GM08714 (cell line): ENCODE data around the gene HSPA12A.

ENCODE experiments used
- H3K4me3 ChIP-seq: fragments of 200-500 bp; sonication (Bioruptor generic); 2 replicates; pipeline ENCODE4 v1.5.1; 2014; ENCODE audit warnings: mild to moderate bottlenecking, low read length, inconsistent platforms
- ZNF274 ChIP-seq: IDR thresholded peaks from 2 replicates; pipeline ENCODE4 v1.6.1; 2012; ENCODE audit warnings: mild to moderate bottlenecking, low read depth, low read length

Gene HSPA12A

GRCh38 chr10:116636976-116637375, 105.4 kb downstream of the HSPA12A start:
- H3K4me3 ChIP-seq: no peak overlapping the region
- TF ChIP-seq ZNF274: no peak

GRCh38 chr10:116636385-116636784, 106.0 kb downstream of the HSPA12A start:
- no peak overlapping the region for H3K4me3 ChIP-seq
- TF ChIP-seq ZNF274: no peak

GRCh38 chr10:116634126-116634975, 108.0 kb downstream of the HSPA12A start:
- TF ChIP-seq ZNF274: no peak
- no peak overlapping the region for H3K4me3 ChIP-seq

DNA sequence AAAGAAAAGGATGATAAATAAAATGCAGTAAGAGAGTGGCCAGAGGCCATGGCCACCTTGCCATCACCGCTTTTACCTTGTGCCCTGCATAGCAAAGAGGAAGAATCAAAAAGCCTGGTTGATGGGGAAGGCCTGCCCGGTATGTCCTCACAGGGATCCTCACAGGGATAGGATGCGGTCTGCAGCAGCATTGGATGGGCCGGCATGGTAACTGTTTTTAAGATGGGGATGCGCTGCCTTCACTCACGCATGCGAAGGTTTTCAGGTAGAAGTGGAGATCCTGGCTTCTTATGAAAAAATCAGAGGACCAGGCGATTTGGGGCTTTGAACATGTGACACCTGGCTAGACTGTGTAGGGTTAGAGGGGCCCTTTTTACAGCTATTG, 109.2 kb downstream of the HSPA12A start:
- no peak for TF ChIP-seq ZNF274
- no peak overlapping the region for H3K4me3 ChIP-seq

- TF ChIP-seq ZNF274: no peak
- H3K4me3 ChIP-seq: no peak overlapping the region
These were observed 109.7 kb downstream of the HSPA12A start for GRCh38 chr10:116632596-116633215.

DNA sequence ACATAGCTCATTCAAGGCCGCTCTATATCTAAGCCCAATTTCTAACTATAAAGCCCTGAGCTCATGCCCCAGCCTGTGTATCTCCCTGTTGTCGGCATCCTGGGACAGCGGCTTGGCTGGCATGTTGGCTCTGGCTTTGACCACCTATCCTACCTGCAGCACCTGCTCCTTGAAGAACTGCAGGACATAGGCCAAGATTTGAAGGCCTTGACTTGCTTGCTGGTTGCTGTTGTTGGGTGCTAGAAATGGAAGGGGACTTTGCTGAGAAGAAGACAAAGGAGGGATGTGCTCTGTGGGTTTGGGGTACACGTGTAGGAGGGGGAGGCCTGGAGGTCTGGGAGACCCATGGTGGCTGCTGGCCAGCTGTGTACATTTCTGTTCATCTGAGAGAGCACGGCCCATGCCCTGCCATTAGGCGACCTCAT, 110.5 kb downstream of the HSPA12A start:
- no peak for TF ChIP-seq ZNF274
- no peak overlapping the region for H3K4me3 ChIP-seq

DNA sequence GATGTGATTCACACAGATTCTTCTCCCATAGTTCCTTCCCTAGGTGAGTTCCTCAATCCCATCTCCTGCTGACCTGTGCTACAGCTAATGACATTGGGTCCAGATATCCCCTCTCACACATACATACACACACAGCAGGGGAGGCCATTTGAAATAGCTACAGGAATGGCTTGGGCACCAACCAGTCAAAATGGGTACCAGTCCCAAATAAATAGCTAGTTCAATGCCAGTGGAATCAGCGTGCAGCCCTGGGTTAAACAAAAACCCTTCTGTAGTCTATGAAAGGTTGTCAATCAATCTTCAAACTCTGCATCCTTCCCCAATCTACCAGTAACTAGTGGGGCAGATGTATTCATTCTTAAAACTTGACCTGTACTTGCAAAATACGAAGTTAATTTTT, 112.3 kb downstream of the HSPA12A start:
- no peak for TF ChIP-seq ZNF274
- no peak overlapping the region for H3K4me3 ChIP-seq

DNA sequence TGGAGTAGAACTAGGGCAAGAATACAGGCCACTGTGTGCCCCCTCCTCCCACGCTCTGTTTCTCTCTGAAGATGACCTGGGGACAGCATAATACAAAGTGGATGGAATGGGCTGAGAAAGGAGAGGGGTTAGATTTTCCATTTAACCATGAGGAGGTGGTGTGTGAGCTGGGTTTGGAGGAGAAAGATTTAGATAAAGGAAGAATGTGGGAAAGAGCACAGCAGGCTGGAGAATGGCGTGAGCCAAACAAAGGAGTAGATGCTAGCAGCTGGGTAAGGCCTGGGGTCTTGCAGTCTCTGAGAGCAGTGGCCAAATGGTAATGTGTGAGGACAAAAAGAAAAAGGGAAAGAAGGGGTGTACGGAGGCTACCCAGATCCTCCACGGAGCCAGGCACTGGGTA, 113.0 kb downstream of the HSPA12A start:
- H3K4me3 ChIP-seq: no peak overlapping the region
- TF ChIP-seq ZNF274: no peak

- no peak for TF ChIP-seq ZNF274
- no peak overlapping the region for H3K4me3 ChIP-seq
These were observed 114.9 kb downstream of the HSPA12A start for GRCh38 chr10:116627386-116627933.

- no peak overlapping the region for H3K4me3 ChIP-seq
- no peak for TF ChIP-seq ZNF274
These were observed 115.6 kb downstream of the HSPA12A start for GRCh38 chr10:116626815-116627214.

GRCh38 chr10:116625845-116626244, 116.5 kb downstream of the HSPA12A start:
- TF ChIP-seq ZNF274: no peak
- no peak overlapping the region for H3K4me3 ChIP-seq

GRCh38 chr10:116621934-116622655, 120.3 kb downstream of the HSPA12A start:
- no peak overlapping the region for H3K4me3 ChIP-seq
- no peak for TF ChIP-seq ZNF274

- TF ChIP-seq ZNF274: no peak
- no peak overlapping the region for H3K4me3 ChIP-seq
These were observed 120.9 kb downstream of the HSPA12A start for GRCh38 chr10:116621476-116621875.
